OCI-LY3 (cell line): ENCODE measurements around the gene PCSK2.

ENCODE experiments used
- H2AFZ ChIP-seq: fragments of 200-600, 300-600 bp; shearing (Covaris generic); 2 replicates; pipeline ENCODE4 v1.6.0; 2014; ENCODE audit warnings: antibody characterized with exemption, low read depth, low read length
- H3K27ac ChIP-seq: fragments of 200-600, 300-600 bp; sonication (generic); 2 replicates; pipeline ENCODE4 v1.5.1; 2014; ENCODE audit warnings: mild to moderate bottlenecking, low read length, moderate library complexity, mixed read lengths
- H3K27me3 ChIP-seq: fragments of 200-600, 300-600 bp; sonication (generic); 2 replicates; pipeline ENCODE4 v1.6.1; 2014; ENCODE audit warnings: low read depth, low read length, mixed read lengths
- H3K36me3 ChIP-seq: fragments of 200-600, 300-600 bp; sonication (generic); replicated peaks from 2 replicates; pipeline ENCODE3; 2014; ENCODE audit warnings: low read depth, low read length, mixed read lengths
- H3K4me1 ChIP-seq: fragments of 300-600, 200-600 bp; sonication (generic); 2 replicates; pipeline ENCODE4 v1.6.1; 2014; ENCODE audit warnings: low read length, mixed read lengths
- H3K4me2 ChIP-seq: fragments of 200-600, 300-600 bp; sonication (generic); 2 replicates; pipeline ENCODE4 v1.6.1; 2014; ENCODE audit warnings: low read length, mixed read lengths
- H3K4me3 ChIP-seq: fragments of 300-600, 200-600 bp; sonication (generic); 2 replicates; pipeline ENCODE4 v1.5.1; 2014; ENCODE audit warnings: antibody characterized with exemption, mild to moderate bottlenecking, low read length, moderate library complexity
- H3K79me2 ChIP-seq: fragments of 300-600, 200-600 bp; shearing (Covaris generic); 2 replicates; pipeline ENCODE4 v1.6.1; 2014; ENCODE audit warnings: mild to moderate bottlenecking, low read length, mixed read lengths
- H3K9ac ChIP-seq: fragments of 300-600, 200-600 bp; shearing (Covaris generic); 2 replicates; pipeline ENCODE4 v1.6.0; 2014; ENCODE audit warnings: mild to moderate bottlenecking, low read length, moderate library complexity
- H3K9me3 ChIP-seq: fragments of 200-600, 300-600 bp; shearing (Covaris generic); 2 replicates; pipeline ENCODE4 v1.6.1; 2014; ENCODE audit warnings: low read length, mixed read lengths; ENCODE audit not compliant: insufficient read depth
- H4K20me1 ChIP-seq: fragments of 200-600, 300-600 bp; sonication (generic); 2 replicates; pipeline ENCODE4 v1.6.1; 2016; ENCODE audit warnings: low read length, mixed read lengths; ENCODE audit not compliant: insufficient read depth
- CTCF ChIP-seq: fragments of 200-600, 300-600 bp; sonication (generic); IDR thresholded peaks from 2 replicates; pipeline ENCODE4 v1.5.1; 2014; ENCODE audit warnings: antibody characterized with exemption, low read length, low read depth
- EZH2phosphoT487 ChIP-seq: fragments of 200-600 bp; shearing (Covaris generic); IDR thresholded peaks from 2 replicates; pipeline ENCODE4 v1.6.1; 2018; ENCODE audit warnings: antibody characterized with exemption, mixed run types, low read depth

The PCSK2 gene

GRCh38 chr20:17443131-17443858, 216.5 kb downstream of the PCSK2 start:
- H3K79me2 ChIP-seq, result no peaks in the 10 kb centered on the region
- TF ChIP-seq EZH2phosphoT487 (no peak), CTCF (no peak)
- H3K4me2 ChIP-seq, result no peak overlapping the region
- no peaks in the 10 kb centered on the region for H3K36me3 ChIP-seq
- no peaks in the 10 kb centered on the region for H3K9me3 ChIP-seq
- H3K9ac ChIP-seq, result no peak overlapping the region
- no peaks in the 10 kb centered on the region for H4K20me1 ChIP-seq
- no peak overlapping the region for H2AFZ ChIP-seq
- no peak overlapping the region for H3K27ac ChIP-seq
- no peak overlapping the region for H3K4me3 ChIP-seq
- peaks cover 62% of the 10 kb centered on the region for H3K27me3 ChIP-seq
- no peaks in the 10 kb centered on the region for H3K4me1 ChIP-seq

GRCh38 chr20:17444091-17444490, 217.3 kb downstream of the PCSK2 start:
- Histone ChIP-seq H3K27ac (no peak overlapping the region), H3K27me3 (peaks cover 62% of the 10 kb centered on the region), H3K36me3 (no peaks in the 10 kb centered on the region), H3K4me1 (no peaks in the 10 kb centered on the region), H3K9me3 (no peaks in the 10 kb centered on the region), H3K4me3 (no peak overlapping the region), H2AFZ (no peak overlapping the region), H3K9ac (no peak overlapping the region), H4K20me1 (no peaks in the 10 kb centered on the region), H3K4me2 (no peak overlapping the region), H3K79me2 (no peaks in the 10 kb centered on the region)
- TF ChIP-seq EZH2phosphoT487 (no peak), CTCF (no peak)

- peaks cover 53% of the 10 kb centered on the region for H3K27me3 ChIP-seq
- no peak overlapping the region for H2AFZ ChIP-seq
- no peaks in the 10 kb centered on the region for H4K20me1 ChIP-seq
- H3K79me2 ChIP-seq, result no peaks in the 10 kb centered on the region
- no peak overlapping the region for H3K4me2 ChIP-seq
- no peaks in the 10 kb centered on the region for H3K36me3 ChIP-seq
- no peaks in the 10 kb centered on the region for H3K4me1 ChIP-seq
- TF ChIP-seq EZH2phosphoT487 (no peak), CTCF (no peak)
- no peak overlapping the region for H3K27ac ChIP-seq
- no peak overlapping the region for H3K9ac ChIP-seq
- no peak overlapping the region for H3K4me3 ChIP-seq
- no peaks in the 10 kb centered on the region for H3K9me3 ChIP-seq
Observed at GRCh38 chr20:17445543-17445942, 218.7 kb downstream of the PCSK2 start.

GRCh38 chr20:17446171-17446570, 219.3 kb downstream of the PCSK2 start:
- H3K9me3 ChIP-seq, result no peaks in the 10 kb centered on the region
- H3K36me3 ChIP-seq, result no peaks in the 10 kb centered on the region
- H3K27me3 ChIP-seq, result peaks cover 52% of the 10 kb centered on the region
- no peak overlapping the region for H3K9ac ChIP-seq
- no peaks in the 10 kb centered on the region for H4K20me1 ChIP-seq
- TF ChIP-seq EZH2phosphoT487, result no peak
- TF ChIP-seq CTCF, result no peak
- no peak overlapping the region for H3K27ac ChIP-seq
- no peak overlapping the region for H2AFZ ChIP-seq
- H3K4me2 ChIP-seq, result no peak overlapping the region
- H3K4me1 ChIP-seq, result no peaks in the 10 kb centered on the region
- H3K79me2 ChIP-seq, result no peaks in the 10 kb centered on the region
- H3K4me3 ChIP-seq, result no peak overlapping the region
